A172 (cell line): Measurements from ENCODE around the gene FXYD5. TPM values are rescaled to one million over a fixed set of nuclear protein-coding genes. Genes with fewer than 3 reads are reported as not detected.

Experiments
- DNase-seq: peaks from one replicate; pipeline ENCODE4 v3.0.0-alpha.2; 2015; ENCODE audit warnings: low spot score
- total RNA-seq: library from RNA; depleted of rRNA; stranded (reverse); fragments of >200 nt; shearing (Covaris generic); gene quantifications from 2 replicates; pipeline ENCODE4 v1.2.3, GENCODE V29; 2014; rRNA removed

FXYD5 gene
- 93.9 and 103 TPM in 2 replicates for total RNA-seq

GRCh38 chr19:35154525-35155406, at the start of gene FXYD5:
Gene FXYD5, plus strand, starts transcription at chr19:35154735. Its CDS starts 816 bp downstream, at chr19:35155551.
- peak; percentile 72 for DNase-seq

- DNase-seq, result no peak
These were observed 49.5 kb upstream of the FXYD5 start for GRCh38 chr19:35105047-35105410.

GRCh38 chr19:35105411-35106290, 48.9 kb upstream of the FXYD5 start:
- no peak for DNase-seq

GRCh38 chr19:35106291-35106583, 48.3 kb upstream of the FXYD5 start:
- DNase-seq, result no peak

GRCh38 chr19:35106898-35107541, 47.5 kb upstream of the FXYD5 start:
- DNase-seq, result no peak

GRCh38 chr19:35107545-35107944, 47.0 kb upstream of the FXYD5 start:
- DNase-seq, result peak; percentile 77

GRCh38 chr19:35108730-35109129, 45.8 kb upstream of the FXYD5 start:
- no peak for DNase-seq

GRCh38 chr19:35109395-35110112, 45.0 kb upstream of the FXYD5 start:
- DNase-seq, result peak; percentile 70

GRCh38 chr19:35110974-35111373, 43.6 kb upstream of the FXYD5 start:
- DNase-seq, result no peak

GRCh38 chr19:35112995-35113688, 41.4 kb upstream of the FXYD5 start:
- no peak for DNase-seq

- DNase-seq, result peak; percentile 45
These were observed 40.0 kb upstream of the FXYD5 start for GRCh38 chr19:35114353-35115176.

- DNase-seq, result no peak
These were observed 39.2 kb upstream of the FXYD5 start, which contains the start of gene FXYD3 for GRCh38 chr19:35115177-35115951. Gene FXYD3, plus strand, starts transcription at chr19:35115823. Its CDS starts 3,554 bp downstream, at chr19:35119377.

- no peak for DNase-seq
These were observed 38.3 kb upstream of the FXYD5 start for GRCh38 chr19:35116072-35116801.

GRCh38 chr19:35117116-35117515, 37.4 kb upstream of the FXYD5 start:
- DNase-seq, result no peak

- no peak for DNase-seq
These were observed 36.7 kb upstream of the FXYD5 start for GRCh38 chr19:35117799-35118198.

GRCh38 chr19:35118268-35119020, 36.1 kb upstream of the FXYD5 start:
- no peak for DNase-seq

GRCh38 chr19:35119091-35119490, 35.4 kb upstream of the FXYD5 start:
- DNase-seq, result no peak
